ENCODE data around the gene PRKAG2.

- TF ChIP-seq POLR2AphosphoS5 (IDR thresholded peaks at IDR 0.05; ENCODE audit: borderline replicate concordance, low read depth, low read length) (no peak), EZH2 (IDR thresholded peaks at IDR 0.05) (no peak), FOXP2 (optimal IDR thresholded peaks at IDR 0.05; ENCODE audit: control extremely low read depth, extremely low read length, insufficient read depth) (no peak)
Measured at GRCh38 chr7:151537818-151538561, 338.9 kb downstream of the PRKAG2 start.

Measured in SK-N-MC (cell line).